Measurements from ENCODE around the gene GLIS1. TPM values are rescaled to one million over a fixed set of nuclear protein-coding genes. Genes with fewer than 3 reads are reported as not detected.

GLIS1 gene
- total RNA-seq, 1 experiment from 2014 or later, result 0.13 TPM

GRCh38 chr1:53733447-53733931 is 5.5 kb downstream of the GLIS1 start:
- Histone ChIP-seq H3K27ac (ENCODE audit: low read depth, low read length, poor library complexity, severe bottlenecking) (no peak overlapping the region), H3K36me3 (ENCODE audit: insufficient read depth, low read length, poor library complexity, severe bottlenecking) (no peaks in the 10 kb centered on the region), H3K9me3 (ENCODE audit: low read depth, low read length, poor library complexity, severe bottlenecking) (no peaks in the 10 kb centered on the region), H3K4me1 (ENCODE audit: insufficient read depth, low read length, poor library complexity, severe bottlenecking) (peaks cover 5% of the 10 kb centered on the region), H3K27me3 (replicated peaks; ENCODE audit: insufficient read depth, low read depth, low read length, poor library complexity) (peaks cover 33% of the 10 kb centered on the region), H3K4me3 (ENCODE audit: low read depth, low read length, poor library complexity, severe bottlenecking) (no peak overlapping the region)
- DNase-seq (ENCODE audit: low spot score), result no peak
- CTCF ChIA-PET, result interaction anchor here (0.7 kb wide), 1 partner anchor 35 kb away, joined by 7 read pairs; no protein-coding TSS in a partner anchor
- no TSS peak for BruUV-seq (replicated peaks)
- POLR2A ChIA-PET (ENCODE audit: low non-redundant PET), result no interaction called here
- intact Hi-C loops (cut with micrococcal nuclease; ENCODE audit: unreplicated experiment), result no loop called here
- no peak for TF ChIP-seq EZH2 (IDR thresholded peaks at IDR 0.05; ENCODE audit: borderline replicate concordance, low read depth, low read length, poor library complexity, severe bottlenecking)
- TF ChIP-seq, protein P1, sequence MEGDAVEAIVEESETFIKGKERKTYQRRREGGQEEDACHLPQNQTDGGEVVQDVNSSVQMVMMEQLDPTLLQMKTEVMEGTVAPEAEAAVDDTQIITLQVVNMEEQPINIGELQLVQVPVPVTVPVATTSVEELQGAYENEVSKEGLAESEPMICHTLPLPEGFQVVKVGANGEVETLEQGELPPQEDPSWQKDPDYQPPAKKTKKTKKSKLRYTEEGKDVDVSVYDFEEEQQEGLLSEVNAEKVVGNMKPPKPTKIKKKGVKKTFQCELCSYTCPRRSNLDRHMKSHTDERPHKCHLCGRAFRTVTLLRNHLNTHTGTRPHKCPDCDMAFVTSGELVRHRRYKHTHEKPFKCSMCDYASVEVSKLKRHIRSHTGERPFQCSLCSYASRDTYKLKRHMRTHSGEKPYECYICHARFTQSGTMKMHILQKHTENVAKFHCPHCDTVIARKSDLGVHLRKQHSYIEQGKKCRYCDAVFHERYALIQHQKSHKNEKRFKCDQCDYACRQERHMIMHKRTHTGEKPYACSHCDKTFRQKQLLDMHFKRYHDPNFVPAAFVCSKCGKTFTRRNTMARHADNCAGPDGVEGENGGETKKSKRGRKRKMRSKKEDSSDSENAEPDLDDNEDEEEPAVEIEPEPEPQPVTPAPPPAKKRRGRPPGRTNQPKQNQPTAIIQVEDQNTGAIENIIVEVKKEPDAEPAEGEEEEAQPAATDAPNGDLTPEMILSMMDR (conservative IDR thresholded peaks at IDR 0.05; ENCODE audit: low read depth, low read length), result no peak

DNA sequence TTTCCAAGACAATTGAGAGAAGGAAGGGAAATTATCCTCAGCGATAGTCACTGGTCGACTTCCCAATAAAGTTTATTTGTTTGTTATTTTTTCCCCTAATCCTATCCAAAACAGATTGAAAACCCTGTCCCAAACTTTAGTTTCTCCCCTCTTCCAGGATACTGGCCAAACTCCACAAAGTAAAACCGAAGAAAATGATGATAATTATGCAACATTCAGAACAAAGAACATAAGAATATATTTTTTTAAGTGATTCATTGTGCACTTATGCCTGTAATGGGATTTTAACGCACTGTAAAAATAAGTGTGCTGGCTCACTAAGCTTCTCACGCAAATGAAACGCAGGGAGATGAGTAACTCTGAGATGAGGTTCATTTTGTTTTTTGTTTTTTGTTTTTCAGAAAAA is 6.0 kb downstream of the GLIS1 start:
- BruUV-seq (replicated peaks), result no TSS peak
- ChIA-PET POLR2A (ENCODE audit: low non-redundant PET) (no interaction called here), CTCF (no interaction called here)
- H3K27me3 ChIP-seq (replicated peaks; ENCODE audit: insufficient read depth, low read depth, low read length, poor library complexity), result peaks cover 27% of the 10 kb centered on the region
- no peaks in the 10 kb centered on the region for H3K4me1 ChIP-seq (ENCODE audit: insufficient read depth, low read length, poor library complexity, severe bottlenecking)
- TF ChIP-seq, protein P1 (conservative IDR thresholded peaks at IDR 0.05; ENCODE audit: low read depth, low read length), result no peak
- no peak for TF ChIP-seq EZH2 (IDR thresholded peaks at IDR 0.05; ENCODE audit: borderline replicate concordance, low read depth, low read length, poor library complexity, severe bottlenecking)
- no peak overlapping the region for H3K4me3 ChIP-seq (ENCODE audit: low read depth, low read length, poor library complexity, severe bottlenecking)
- intact Hi-C loops (cut with micrococcal nuclease; ENCODE audit: unreplicated experiment), result no loop called here
- no peaks in the 10 kb centered on the region for H3K36me3 ChIP-seq (ENCODE audit: insufficient read depth, low read length, poor library complexity, severe bottlenecking)
- no peak overlapping the region for H3K27ac ChIP-seq (ENCODE audit: low read depth, low read length, poor library complexity, severe bottlenecking)
- DNase-seq (ENCODE audit: low spot score), result peak; percentile 18
- no peaks in the 10 kb centered on the region for H3K9me3 ChIP-seq (ENCODE audit: low read depth, low read length, poor library complexity, severe bottlenecking)

GRCh38 chr1:53732409-53732808 is 6.6 kb downstream of the GLIS1 start:
- no peak overlapping the region for H3K4me3 ChIP-seq (ENCODE audit: low read depth, low read length, poor library complexity, severe bottlenecking)
- no peaks in the 10 kb centered on the region for H3K4me1 ChIP-seq (ENCODE audit: insufficient read depth, low read length, poor library complexity, severe bottlenecking)
- intact Hi-C loops (cut with micrococcal nuclease; ENCODE audit: unreplicated experiment), result no loop called here
- no peaks in the 10 kb centered on the region for H3K9me3 ChIP-seq (ENCODE audit: low read depth, low read length, poor library complexity, severe bottlenecking)
- DNase-seq (ENCODE audit: low spot score), result no peak
- H3K27ac ChIP-seq (ENCODE audit: low read depth, low read length, poor library complexity, severe bottlenecking), result no peak overlapping the region
- ChIA-PET POLR2A (ENCODE audit: low non-redundant PET) (no interaction called here), CTCF (no interaction called here)
- TF ChIP-seq EZH2 (IDR thresholded peaks at IDR 0.05; ENCODE audit: borderline replicate concordance, low read depth, low read length, poor library complexity, severe bottlenecking), result no peak
- TF ChIP-seq, protein P1 (conservative IDR thresholded peaks at IDR 0.05; ENCODE audit: low read depth, low read length), result no peak
- no peaks in the 10 kb centered on the region for H3K36me3 ChIP-seq (ENCODE audit: insufficient read depth, low read length, poor library complexity, severe bottlenecking)
- BruUV-seq (replicated peaks), result no TSS peak
- H3K27me3 ChIP-seq (replicated peaks; ENCODE audit: insufficient read depth, low read depth, low read length, poor library complexity), result peaks cover 22% of the 10 kb centered on the region

All from A673 (cell line).